H1 (cell line): Measurements from ENCODE around the gene ZNF770. TPM values are rescaled to one million over a fixed set of nuclear protein-coding genes. Genes with fewer than 3 reads are reported as not detected.

Experiments used
- CTCF ChIA-PET: fragments of 300-600 bp; sonication (Branson Sonifier 250); formaldehyde crosslinking; loops from one replicate; lab custom pipeline; 2021; ENCODE audit not compliant: partially characterized antibody; lab: Charles Lee
- POLR2A ChIA-PET: fragments of 300-600 bp; sonication (Branson Sonifier 250); formaldehyde crosslinking; loops from one replicate; lab custom pipeline; 2021; ENCODE audit warnings: inconsistent platforms; ENCODE audit not compliant: partially characterized antibody; lab: Charles Lee
- DNase-seq, 2 experiments: peaks; one replicate each; pipeline versions ENCODE4 v3.0.0 to v3.0.0-alpha.2; 2010 to 2022; ENCODE audit warnings: low spot score in 2 of 2, low read depth in 1 of 2, mixed read lengths in 1 of 2
- FAIRE-seq: peaks from 2 replicates; lab custom pipeline; 2011; peaks lifted over from hg19 to GRCh38; lab: Jason Lieb, UNC
- H2AFZ ChIP-seq: 2 replicates; pipeline ENCODE4 v1.8.1; 2012; ENCODE audit warnings: low read length, inconsistent platforms
- H2AK5ac ChIP-seq: 2 replicates; pipeline ENCODE4 v1.6.1; 2013; ENCODE audit warnings: low read depth, low read length
- H2BK120ac ChIP-seq: replicated peaks from 2 replicates; pipeline ENCODE3; 2013; ENCODE audit warnings: low read depth, low read length, inconsistent platforms
- H2BK12ac ChIP-seq: 2 replicates; pipeline ENCODE4 v1.6.1; 2013; ENCODE audit warnings: low read depth, low read length
- H2BK15ac ChIP-seq: 2 replicates; pipeline ENCODE4 v1.6.1; 2013; ENCODE audit warnings: low read length
- H2BK20ac ChIP-seq: 2 replicates; pipeline ENCODE4 v1.6.1; 2013; ENCODE audit warnings: low read length
- H2BK5ac ChIP-seq: 2 replicates; pipeline ENCODE4 v1.6.1; 2013; ENCODE audit warnings: low read depth, low read length
- H3K14ac ChIP-seq: 2 replicates; pipeline ENCODE4 v1.6.1; 2013; ENCODE audit warnings: inconsistent platforms; ENCODE audit not compliant: insufficient read length
- H3K18ac ChIP-seq: 2 replicates; pipeline ENCODE4 v1.6.1; 2013; ENCODE audit warnings: low read length; ENCODE audit errors: extremely low read depth
- H3K23ac ChIP-seq: 2 replicates; pipeline ENCODE4 v1.6.1; 2013; ENCODE audit warnings: inconsistent platforms; ENCODE audit not compliant: insufficient read length
- H3K23me2 ChIP-seq: 2 replicates; pipeline ENCODE4 v1.6.1; 2013; ENCODE audit warnings: low read depth, low read length
- H3K27ac ChIP-seq: 2 replicates; pipeline ENCODE4 v1.6.1; 2011; ENCODE audit warnings: low read depth, low read length, inconsistent platforms
- H3K27me3 ChIP-seq, 4 experiments: replicated peaks in 1 of 4; 1 replicate in 1 of 4; 2 replicates in 3 of 4; pipeline versions ENCODE4 v1.6.1 to v1.8.1; 2011 to 2013; ENCODE audit warnings: low read length in 3 of 4, mild to moderate bottlenecking in 3 of 4, inconsistent platforms in 2 of 4, mixed read lengths in 2 of 4, moderate library complexity in 1 of 4; ENCODE audit not compliant: control insufficient read depth in 3 of 4, insufficient read depth in 3 of 4; ENCODE audit errors: extremely low read depth in 1 of 4
- H3K36me3 ChIP-seq, 4 experiments: 2 replicates each; pipeline versions ENCODE4 v1.6.1 to v1.8.1; 2011 to 2013; ENCODE audit warnings: mild to moderate bottlenecking in 4 of 4, low read length in 3 of 4, moderate library complexity in 2 of 4, control low read depth in 1 of 4, inconsistent platforms in 1 of 4; ENCODE audit not compliant: insufficient read depth in 4 of 4, control insufficient read depth in 2 of 4
- H3K4ac ChIP-seq: replicated peaks from 2 replicates; pipeline ENCODE3; 2013; ENCODE audit warnings: low read length, low read depth, mixed read lengths, inconsistent platforms; ENCODE audit not compliant: insufficient read length
- H3K4me1 ChIP-seq, 4 experiments: replicated peaks in 1 of 4; 1 replicate in 1 of 4; 2 replicates in 3 of 4; pipeline versions ENCODE4 v1.6.1 to v1.8.1; 2011 to 2013; ENCODE audit warnings: low read length in 3 of 4, inconsistent platforms in 2 of 4, mixed read lengths in 1 of 4; ENCODE audit not compliant: insufficient read depth in 4 of 4, control insufficient read depth in 3 of 4
- H3K4me2 ChIP-seq, 2 experiments: 2 replicates each; pipeline versions ENCODE4 v1.6.1 to v1.8.1; 2011 to 2013; ENCODE audit warnings: low read depth in 2 of 2, low read length in 2 of 2, control low read depth in 1 of 2, inconsistent platforms in 1 of 2, mild to moderate bottlenecking in 1 of 2; ENCODE audit not compliant: insufficient read depth in 1 of 2
- H3K4me3 ChIP-seq, 4 experiments: fragments of 200-600, 300-600 bp in 1 of 4; sonication (generic), shearing (Covaris generic), sonication (Bioruptor Twin) in 1 of 4; 2 replicates each; pipeline versions ENCODE4 v1.5.1 to v1.8.1; 2011 to 2016; ENCODE audit warnings: low read length in 4 of 4, low read depth in 3 of 4, control low read depth in 2 of 4, inconsistent platforms in 2 of 4, mild to moderate bottlenecking in 2 of 4, mixed read lengths in 1 of 4, moderate library complexity in 1 of 4; ENCODE audit not compliant: insufficient read depth in 2 of 4; ENCODE audit errors: extremely low read depth in 1 of 4
- H3K56ac ChIP-seq: replicated peaks from 2 replicates; pipeline ENCODE3; 2013; ENCODE audit warnings: low read depth, mild to moderate bottlenecking, mixed read lengths, low read length, inconsistent platforms; ENCODE audit not compliant: insufficient read length
- H3K79me1 ChIP-seq: 2 replicates; pipeline ENCODE4 v1.6.1; 2013; ENCODE audit warnings: low read depth, low read length, control low read depth
- H3K79me2 ChIP-seq, 2 experiments: 2 replicates each; pipeline versions ENCODE4 v1.6.1 to v1.8.1; 2012 to 2013; ENCODE audit warnings: low read length in 2 of 2, mild to moderate bottlenecking in 2 of 2, inconsistent platforms in 1 of 2; ENCODE audit not compliant: insufficient read depth in 2 of 2, control insufficient read depth in 1 of 2
- H3K9ac ChIP-seq, 4 experiments: replicated peaks in 1 of 4; 1 replicate in 1 of 4; 2 replicates in 3 of 4; pipeline versions ENCODE4 v1.6.1 to v1.8.1; 2011 to 2013; ENCODE audit warnings: low read depth in 3 of 4, low read length in 3 of 4, control low read depth in 2 of 4, mild to moderate bottlenecking in 2 of 4, moderate library complexity in 2 of 4, inconsistent platforms in 1 of 4; ENCODE audit errors: extremely low read depth in 1 of 4
- H3K9me3 ChIP-seq, 2 experiments: 2 replicates each; pipeline versions ENCODE4 v1.6.1 to v1.8.1; 2012 to 2013; ENCODE audit warnings: mild to moderate bottlenecking in 2 of 2, moderate library complexity in 2 of 2, control low read depth in 1 of 2, inconsistent platforms in 1 of 2, low read depth in 1 of 2, low read length in 1 of 2, mixed read lengths in 1 of 2; ENCODE audit not compliant: insufficient read depth in 2 of 2
- H4K20me1 ChIP-seq, 2 experiments: replicated peaks in 1 of 2; 2 replicates each; pipeline versions ENCODE3 to v1.8.1; 2011 to 2013; ENCODE audit warnings: inconsistent platforms in 2 of 2, low read length in 2 of 2, mild to moderate bottlenecking in 1 of 2; ENCODE audit not compliant: insufficient read depth in 2 of 2, control insufficient read depth in 1 of 2
- H4K5ac ChIP-seq: 2 replicates; pipeline ENCODE4 v1.6.1; 2013; ENCODE audit warnings: low read length, low read depth, mixed read lengths, inconsistent platforms; ENCODE audit not compliant: insufficient read length
- H4K8ac ChIP-seq: 2 replicates; pipeline ENCODE4 v1.8.0; 2013; ENCODE audit warnings: mild to moderate bottlenecking, moderate library complexity, low read length, inconsistent platforms; ENCODE audit not compliant: insufficient read depth; ENCODE audit errors: extremely low read depth
- H4K91ac ChIP-seq: replicated peaks from 2 replicates; pipeline ENCODE3; 2013; ENCODE audit warnings: low read length, mixed read lengths, inconsistent platforms; ENCODE audit not compliant: insufficient read length
- BRCA1 ChIP-seq: IDR thresholded peaks from 2 replicates; pipeline ENCODE4 v1.6.1; 2012; ENCODE audit warnings: low read depth, low read length, improper control_type of control experiment
- EGR1 ChIP-seq: IDR thresholded peaks from 2 replicates; pipeline ENCODE4 v1.6.1; 2011; ENCODE audit warnings: low read depth, low read length, borderline replicate concordance
- HDAC6 ChIP-seq: IDR thresholded peaks from one replicate; pipeline ENCODE4 v1.7.1; 2012; ENCODE audit warnings: low read depth, mild to moderate bottlenecking, inconsistent platforms, low read length, moderate library complexity
- JUND ChIP-seq: IDR thresholded peaks from 2 replicates; pipeline ENCODE4 v1.6.1; 2011; ENCODE audit warnings: mild to moderate bottlenecking, improper control_type of control experiment, low read length
- KDM1A ChIP-seq: fragments of 200-600, 300-600 bp; sonication (generic); IDR thresholded peaks from 2 replicates; pipeline ENCODE4 v1.7.1; 2016; ENCODE audit warnings: mild to moderate bottlenecking, low read length, borderline replicate concordance
- SP4 ChIP-seq: IDR thresholded peaks from 2 replicates; pipeline ENCODE4 v1.6.1; 2012; ENCODE audit warnings: low read length, inconsistent platforms
- WGBS, 2 experiments: shearing (Covaris generic) in 1 of 2; methylation state at CpG; one replicate each; pipeline versions ENCODE4 v1.1.6 to v1.1.7; 2013 to 2015; ENCODE audit warnings: low lambda C conversion rate in 2 of 2, mixed read lengths in 2 of 2, inconsistent platforms in 1 of 2, low coverage in 1 of 2, missing lambda C conversion rate in 1 of 2; ENCODE audit not compliant: insufficient replicate concordance in 2 of 2, insufficient coverage in 1 of 2, insufficient read length in 1 of 2; ENCODE audit errors: extremely low coverage in 1 of 2, missing lambda C conversion rate in 1 of 2; 5-methylcytosine and 5-hydroxymethylcytosine counted together
- polyA plus RNA-seq, 7 experiments: library from polyadenylated mRNA; depleted of rRNA in 3 of 7; stranded (reverse) in 5 of 7; unstranded in 2 of 7; fragments of >200 nt in 5 of 7; fragments of 200-250 nt in 2 of 7; gene quantifications; 1 replicate in 5 of 7; 2 replicates in 1 of 7; 4 replicates in 1 of 7; pipeline versions ENCODE4 v1.2.1 to v1.2.3, GENCODE V29; 2011 to 2013; ENCODE audit warnings: missing spikeins in 2 of 7, mixed read lengths in 2 of 7
- total RNA-seq: library from RNA; stranded (reverse); fragmentation: NEBNext Ultra II Directional; extraction: Animal tissue kit (Norgen Biotek cat#: 25700); gene quantifications from 2 replicates; pipeline ENCODE4 v1.2.1, GENCODE V29; 2021

The ZNF770 gene
- total and polyA plus RNA-seq, 2 of the 8 experiments (the other 6 are each of a cell fraction or from before 2014, with no cell fraction given): 24.8 to 143 TPM

GRCh38 chr15:35023804-35024203, 35.7 kb upstream of the ZNF770 start:
- H2AFZ ChIP-seq: no peak overlapping the region
- H4K91ac ChIP-seq: no peak overlapping the region
- no peaks in the 10 kb centered on the region for H3K79me2 ChIP-seq
- ChIA-PET POLR2A (interaction anchor here (0.8 to 1.8 kb wide), 3 partner anchors 12 to 49 kb away, joined by 3 to 8 read pairs (median 3); partner anchors contain the start of gene ZNF770), CTCF (interaction anchor here (0.6 to 1.8 kb wide), 4 partner anchors 8 to 54 kb away, joined by 3 to 6 read pairs (median 4); partner anchors contain the start of gene AQR)
- H3K23me2 ChIP-seq: no peaks in the 10 kb centered on the region
- H3K4me3 ChIP-seq: no peak overlapping the region
- H3K4me1 ChIP-seq: peaks cover 4 to 9% (median 8%) of the 10 kb centered on the region in 4 experiments; a peak in 5 of 7 replicates
- no peak overlapping the region for H3K56ac ChIP-seq
- H3K14ac ChIP-seq: no peak overlapping the region
- H3K27me3 ChIP-seq: no peaks in the 10 kb centered on the region
- no peak for TF ChIP-seq KDM1A
- TF ChIP-seq HDAC6: no peak
- no peak for TF ChIP-seq BRCA1
- no peak for TF ChIP-seq EGR1
- no peak for TF ChIP-seq JUND
- TF ChIP-seq SP4: no peak
- H3K4me2 ChIP-seq: no peak overlapping the region
- 84% methylated on average over 3 of the region's 3 CpGs; no CpG with 5 or more reads in 1 of the 2 experiments for WGBS, 2 experiments
- FAIRE-seq (no peak), DNase-seq (no peak)
- H2AK5ac ChIP-seq: no peak overlapping the region
- no peak overlapping the region for H2BK15ac ChIP-seq
- H3K9me3 ChIP-seq: no peaks in the 10 kb centered on the region
- no peaks in the 10 kb centered on the region for H4K20me1 ChIP-seq
- no peak overlapping the region for H2BK12ac ChIP-seq
- H4K8ac ChIP-seq: no peak overlapping the region
- H4K5ac ChIP-seq: no peak overlapping the region
- H3K18ac ChIP-seq: peak overlapping the region; percentile 5; the same call in 1 of the 2 replicates
- no peak overlapping the region for H3K23ac ChIP-seq
- no peaks in the 10 kb centered on the region for H3K79me1 ChIP-seq
- no peaks in the 10 kb centered on the region for H3K36me3 ChIP-seq
- H3K4ac ChIP-seq: no peak overlapping the region
- H2BK5ac ChIP-seq: peak overlapping the region; percentile 58; the same call in 1 of the 2 replicates
- H2BK120ac ChIP-seq: no peak overlapping the region
- no peak overlapping the region for H3K27ac ChIP-seq
- H2BK20ac ChIP-seq: no peak overlapping the region
- H3K9ac ChIP-seq: no peak overlapping the region
